GM12892 (cell line): ENCODE results near the gene EHBP1L1.

Experiments
- POLR2A ChIP-seq: IDR thresholded peaks from 2 replicates; pipeline ENCODE4 v1.6.1; 2011; ENCODE audit warnings: low read depth, low read length, control low read depth
- POLR2AphosphoS5 ChIP-seq: IDR thresholded peaks from 2 replicates; pipeline ENCODE4 v1.6.1; 2011; ENCODE audit warnings: low read depth, low read length, control low read depth
- TAF1 ChIP-seq: IDR thresholded peaks from 2 replicates; pipeline ENCODE4 v1.6.1; 2011; ENCODE audit warnings: low read depth, mild to moderate bottlenecking, control low read depth, low read length, borderline replicate concordance

GRCh38 chr11:65609665-65610064, 33.8 kb downstream of the EHBP1L1 start:
- TF ChIP-seq POLR2AphosphoS5 (no peak), POLR2A (no peak), TAF1 (no peak)
